Measurements from ENCODE around the gene SEMG1. TPM values are rescaled to one million over a fixed set of nuclear protein-coding genes. Genes with fewer than 3 reads are reported as not detected.

SEMG1 gene, protein sequence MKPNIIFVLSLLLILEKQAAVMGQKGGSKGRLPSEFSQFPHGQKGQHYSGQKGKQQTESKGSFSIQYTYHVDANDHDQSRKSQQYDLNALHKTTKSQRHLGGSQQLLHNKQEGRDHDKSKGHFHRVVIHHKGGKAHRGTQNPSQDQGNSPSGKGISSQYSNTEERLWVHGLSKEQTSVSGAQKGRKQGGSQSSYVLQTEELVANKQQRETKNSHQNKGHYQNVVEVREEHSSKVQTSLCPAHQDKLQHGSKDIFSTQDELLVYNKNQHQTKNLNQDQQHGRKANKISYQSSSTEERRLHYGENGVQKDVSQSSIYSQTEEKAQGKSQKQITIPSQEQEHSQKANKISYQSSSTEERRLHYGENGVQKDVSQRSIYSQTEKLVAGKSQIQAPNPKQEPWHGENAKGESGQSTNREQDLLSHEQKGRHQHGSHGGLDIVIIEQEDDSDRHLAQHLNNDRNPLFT
- total RNA-seq: not detected in 2 replicates

DNA sequence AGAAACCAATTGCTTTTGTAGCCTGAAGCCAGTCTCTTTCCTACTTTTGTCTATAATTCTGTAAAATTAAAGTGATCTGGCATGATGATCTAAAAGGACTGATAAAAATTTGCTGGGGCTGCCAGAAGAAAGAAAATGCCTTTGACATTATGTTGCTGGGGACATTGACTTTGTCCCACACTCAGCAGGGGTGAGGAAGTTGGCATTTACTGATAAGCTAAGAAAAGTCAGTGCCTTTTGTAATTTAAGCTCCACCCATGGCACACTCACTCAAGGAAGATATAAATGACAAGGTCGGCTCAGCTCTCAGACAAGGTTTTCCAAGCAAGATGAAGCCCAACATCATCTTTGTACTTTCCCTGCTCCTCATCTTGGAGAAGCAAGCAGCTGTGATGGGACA lies at the start of gene SEMG1:
TSS of gene SEMG1 (plus strand) at position 309 of the 400 bp plus-strand sequence. CDS start at position 330, 21 bp downstream.

DNA sequence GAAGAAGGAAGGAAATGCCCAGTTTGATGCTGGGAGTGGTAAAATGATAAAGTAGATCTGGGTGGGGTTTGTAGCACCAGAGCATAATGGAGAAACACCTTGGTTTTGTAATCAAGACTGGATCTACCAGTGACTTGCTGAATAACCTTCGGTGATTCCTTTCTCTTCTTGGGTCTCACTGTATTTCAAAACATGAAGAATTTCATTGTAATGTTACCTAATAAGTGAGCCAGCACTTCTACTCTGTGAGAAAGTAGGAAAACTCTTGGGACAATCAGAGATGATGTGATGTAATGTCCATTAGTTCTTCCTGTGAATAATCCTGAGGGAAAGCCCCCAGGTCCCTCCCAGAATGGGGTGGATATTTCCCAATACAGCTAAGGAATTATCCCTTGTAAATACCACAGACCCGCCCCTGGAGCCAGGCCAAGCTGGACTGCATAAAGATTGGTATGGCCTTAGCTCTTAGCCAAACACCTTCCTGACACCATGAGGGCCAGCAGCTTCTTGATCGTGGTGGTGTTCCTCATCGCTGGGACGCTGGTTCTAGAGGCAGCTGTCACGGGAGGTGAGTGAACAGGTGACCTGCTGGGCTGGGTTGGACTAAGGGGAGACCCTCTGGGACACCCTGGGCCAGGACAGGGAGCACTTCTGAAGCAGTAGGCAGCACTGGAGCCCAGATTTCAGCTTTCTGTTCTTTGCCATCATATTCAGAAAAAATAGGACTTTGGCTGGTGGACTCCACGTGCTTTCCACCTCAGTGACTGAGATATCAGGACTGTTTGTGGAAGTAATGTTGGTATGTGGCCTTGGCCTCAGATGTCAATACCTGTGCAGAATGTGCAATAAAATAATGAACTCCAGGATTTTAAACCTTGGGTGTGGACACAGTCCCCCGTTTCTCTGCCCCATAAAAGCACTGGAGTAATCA lies 32.1 kb upstream of the SEMG1 start, which contains the start of gene PI3:
TSS of gene PI3 (plus strand) at position 469 of the 931 bp plus-strand sequence. CDS start at position 490, 21 bp downstream.

DNA sequence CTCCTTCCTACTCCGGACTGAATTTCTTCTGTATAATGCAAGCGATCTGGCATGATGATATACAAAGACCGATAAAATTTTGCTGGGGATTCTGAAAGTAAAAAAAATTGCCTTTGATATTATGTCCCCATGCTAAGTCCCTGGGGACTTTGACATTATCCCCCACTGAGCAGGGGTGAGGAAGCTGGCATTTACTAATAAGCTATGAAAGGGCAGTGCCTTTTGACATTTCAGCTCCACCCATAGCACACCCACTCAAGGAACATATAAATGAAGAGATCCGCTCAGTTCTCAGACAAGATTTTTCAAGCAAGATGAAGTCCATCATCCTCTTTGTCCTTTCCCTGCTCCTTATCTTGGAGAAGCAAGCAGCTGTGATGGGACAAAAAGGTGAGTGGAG lies 14.2 kb downstream of the SEMG1 start, which contains the start of gene SEMG2:
TSS of gene SEMG2 (plus strand) at position 298 of the 400 bp plus-strand sequence. CDS start at position 315, 17 bp downstream.

DNA sequence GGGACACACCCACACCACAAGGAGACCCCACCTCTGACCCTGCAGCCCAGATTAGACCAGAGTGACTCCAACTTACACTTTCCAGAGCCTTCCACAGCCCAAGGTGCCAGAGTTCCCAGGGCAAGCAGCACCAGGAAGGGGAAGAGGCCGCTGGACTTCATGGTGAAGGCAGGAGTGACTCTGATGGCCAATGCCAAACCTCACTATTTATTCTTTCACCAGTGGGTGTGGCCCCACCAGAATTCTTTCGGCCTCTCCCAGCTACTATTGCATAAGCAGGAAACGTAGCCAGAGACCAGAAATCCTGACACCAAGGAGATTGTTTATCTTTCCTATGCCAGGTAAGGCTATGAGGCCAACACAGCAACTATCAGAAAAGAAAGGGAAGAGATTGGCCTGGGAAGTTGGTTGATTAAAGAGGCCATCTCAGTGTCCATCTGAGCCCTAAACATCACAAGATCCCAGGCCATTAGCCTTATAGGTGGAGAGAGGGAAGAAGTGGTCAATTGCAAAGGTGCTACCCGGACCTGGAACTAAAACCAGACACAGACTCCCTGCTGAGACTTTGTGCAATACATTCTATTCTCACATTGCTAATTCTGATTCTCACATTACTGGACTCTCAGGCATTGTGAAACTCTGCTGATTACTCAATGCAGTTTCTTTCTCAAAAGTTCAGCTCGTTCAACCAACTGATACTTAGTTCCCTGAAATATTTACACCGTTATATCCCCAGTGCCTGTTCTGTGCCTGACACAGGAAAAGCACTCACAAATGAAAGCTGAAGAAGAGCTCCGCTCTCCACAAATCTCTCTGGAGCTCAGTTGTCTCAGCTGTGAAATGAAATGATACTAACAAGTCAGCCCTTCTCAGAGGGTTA lies 47.8 kb downstream of the SEMG1 start, which contains the start of gene SLPI:
TSS of gene SLPI (minus strand) at position 182 of the 880 bp plus-strand sequence. CDS start at position 161, 21 bp downstream.

Other genes starting within 250 kb of the SEMG1 start
- 12.5 and 42.6 TPM in 2 replicates for gene TOMM34, start 246.6 kb upstream of the SEMG1 start, total RNA-seq
- 27.9 and 60.2 TPM in 2 replicates for gene STK4, start 240.5 kb upstream of the SEMG1 start, total RNA-seq
- 0.59 and 1.9 TPM in 2 replicates for gene KCNS1, start 105.9 kb upstream of the SEMG1 start, total RNA-seq
- gene WFDC5, start 91.9 kb upstream of the SEMG1 start, total RNA-seq: not detected in 2 replicates
- not detected in 2 replicates for gene WFDC12, start 82.6 kb upstream of the SEMG1 start, total RNA-seq
- gene PI3, start 32.1 kb upstream of the SEMG1 start, total RNA-seq: not detected in 2 replicates
- gene SEMG2, start 14.3 kb downstream of the SEMG1 start, total RNA-seq: not detected in 2 replicates
- not detected in 2 replicates for gene SLPI, start 47.5 kb downstream of the SEMG1 start, total RNA-seq
- not detected in 2 replicates for gene RBPJL, start 99.8 kb downstream of the SEMG1 start, total RNA-seq
- not detected in 2 replicates for gene MATN4, start 101.3 kb downstream of the SEMG1 start, total RNA-seq
- gene SDC4, start 141.4 kb downstream of the SEMG1 start, total RNA-seq: 138 and 172 TPM in 2 replicates
- gene SYS1, start 156.1 kb downstream of the SEMG1 start, total RNA-seq: 18.5 and 23.5 TPM in 2 replicates
- not detected in 2 replicates for gene TP53TG5, start 171.3 kb downstream of the SEMG1 start, total RNA-seq
- gene DBNDD2, start 201.3 kb downstream of the SEMG1 start, total RNA-seq: 0.30 and 1.2 TPM in 2 replicates
- gene PIGT, start 209.1 kb downstream of the SEMG1 start, total RNA-seq: 27.6 and 40.4 TPM in 2 replicates

Measured in smooth muscle cell of the umbilical artery (primary cell).